GM18520 (cell line): ENCODE results near the gene CCDC33.

ENCODE experiments used
- ATAC-seq: cut with Tn5 transposase; IDR thresholded peaks from one replicate; pipeline ENCODE4 v1.9.1; 2021; ENCODE audit not compliant: unreplicated experiment

The CCDC33 gene

GRCh38 chr15:74235962-74236361 lies at the start of gene CCDC33:
Gene CCDC33 (plus strand): TSS chr15:74236326. CDS start chr15:74236720, 394 bp downstream.
- ATAC-seq: no peak

GRCh38 chr15:74188216-74188615 lies 47.9 kb upstream of the CCDC33 start:
- no peak for ATAC-seq

GRCh38 chr15:74191798-74192197 lies 44.3 kb upstream of the CCDC33 start:
- ATAC-seq: no peak

- ATAC-seq: no peak
Measured at GRCh38 chr15:74192751-74193150, 43.4 kb upstream of the CCDC33 start.

- ATAC-seq: no peak
Measured at GRCh38 chr15:74193299-74193718, 42.8 kb upstream of the CCDC33 start.

- no peak for ATAC-seq
Measured at GRCh38 chr15:74193905-74194304, 42.2 kb upstream of the CCDC33 start.

- ATAC-seq: no peak
Measured at GRCh38 chr15:74194572-74195559, 41.3 kb upstream of the CCDC33 start.

GRCh38 chr15:74196175-74196574 lies 40.0 kb upstream of the CCDC33 start:
- no peak for ATAC-seq

GRCh38 chr15:74197176-74197965 lies 38.8 kb upstream of the CCDC33 start:
- no peak for ATAC-seq

- ATAC-seq: no peak
Measured at GRCh38 chr15:74199297-74199652, 36.9 kb upstream of the CCDC33 start.

- no peak for ATAC-seq
Measured at GRCh38 chr15:74200412-74200815, 35.7 kb upstream of the CCDC33 start.

GRCh38 chr15:74200871-74201419 lies 35.2 kb upstream of the CCDC33 start:
- no peak for ATAC-seq

- no peak for ATAC-seq
Measured at GRCh38 chr15:74201710-74202420, 34.3 kb upstream of the CCDC33 start.

GRCh38 chr15:74202452-74203401 lies 33.4 kb upstream of the CCDC33 start, which contains the start of gene STRA6:
Gene STRA6 (minus strand): TSS chr15:74202787. CDS start chr15:74202267, 520 bp downstream.
- ATAC-seq: no peak

- ATAC-seq: no peak
Measured at GRCh38 chr15:74203914-74204431, 32.2 kb upstream of the CCDC33 start.

- no peak for ATAC-seq
Measured at GRCh38 chr15:74205582-74205947, 30.6 kb upstream of the CCDC33 start.

- ATAC-seq: no peak
Measured at GRCh38 chr15:74206801-74207281, 29.3 kb upstream of the CCDC33 start.

GRCh38 chr15:74207652-74208440 lies 28.3 kb upstream of the CCDC33 start:
- ATAC-seq: no peak

GRCh38 chr15:74208496-74208895 lies 27.6 kb upstream of the CCDC33 start:
- no peak for ATAC-seq
